ENCODE measurements around the gene ZNF341. TPM values are rescaled to one million over a fixed set of nuclear protein-coding genes. Genes with fewer than 3 reads are reported as not detected.

Gene ZNF341
- polyA plus RNA-seq, 1 donor from 2014 or later: 1.2 TPM

Other genes starting within 250 kb of the ZNF341 start
- 15.9 and 21.7 TPM in 2 replicates for gene CBFA2T2, start 241.9 kb upstream of the ZNF341 start, polyA plus RNA-seq
- gene C20orf144, start 69.7 kb upstream of the ZNF341 start, polyA plus RNA-seq: not detected in 2 replicates
- gene ACTL10, start 65.1 kb upstream of the ZNF341 start, polyA plus RNA-seq: not detected in 2 replicates
- 20.3 and 21.4 TPM in 2 replicates for gene NECAB3, start 57.6 kb upstream of the ZNF341 start, polyA plus RNA-seq
- 1.8 and 2.3 TPM in 2 replicates for gene E2F1, start 45.6 kb upstream of the ZNF341 start, polyA plus RNA-seq
- gene PXMP4, start 11.7 kb upstream of the ZNF341 start, polyA plus RNA-seq: 0.78 and 3.1 TPM in 2 replicates
- gene CHMP4B, start 79.4 kb downstream of the ZNF341 start, polyA plus RNA-seq: 78.9 and 83.8 TPM in 2 replicates

All from neural cell (in vitro differentiated cells).